Neuronal stem cell (in vitro differentiated cells): ENCODE measurements around the gene ZNF471.

Source experiments
- DNase-seq: peaks from one replicate; pipeline ENCODE4 v3.0.0-alpha.2; 2013; ENCODE audit warnings: low spot score
- H2AFZ ChIP-seq: one replicate; pipeline ENCODE4 v1.6.1; 2013; ENCODE audit warnings: mild to moderate bottlenecking, low read length, inconsistent platforms
- H2AK5ac ChIP-seq: 2 replicates; pipeline ENCODE4 v1.6.1; 2013; ENCODE audit warnings: low read depth, mild to moderate bottlenecking, inconsistent platforms, low read length, moderate library complexity, mixed read lengths
- H2BK120ac ChIP-seq: 2 replicates; pipeline ENCODE4 v1.6.1; 2013; ENCODE audit warnings: low read depth, mild to moderate bottlenecking, inconsistent platforms, low read length, moderate library complexity, mixed read lengths
- H2BK12ac ChIP-seq: one replicate; pipeline ENCODE4 v1.6.1; 2013; ENCODE audit warnings: low read length, inconsistent platforms
- H2BK15ac ChIP-seq: 2 replicates; pipeline ENCODE4 v1.6.1; 2013; ENCODE audit warnings: mild to moderate bottlenecking, low read length, inconsistent platforms, mixed read lengths
- H2BK5ac ChIP-seq: one replicate; pipeline ENCODE4 v1.6.1; 2013; ENCODE audit warnings: inconsistent platforms, mild to moderate bottlenecking, low read length, moderate library complexity
- H3K14ac ChIP-seq: one replicate; pipeline ENCODE4 v1.6.1; 2013; ENCODE audit warnings: low read length, inconsistent platforms
- H3K18ac ChIP-seq: 2 replicates; pipeline ENCODE4 v1.6.1; 2013; ENCODE audit warnings: low read length, inconsistent platforms
- H3K23ac ChIP-seq: 2 replicates; pipeline ENCODE4 v1.6.1; 2013; ENCODE audit warnings: low read depth, mild to moderate bottlenecking, mixed read lengths, low read length, inconsistent platforms; ENCODE audit not compliant: poor library complexity
- H3K27ac ChIP-seq: replicated peaks from 3 replicates; pipeline ENCODE4 v1.5.1; 2013; ENCODE audit warnings: low read length, inconsistent platforms
- H3K27me3 ChIP-seq, 3 experiments: 2 replicates each; pipeline ENCODE4 v1.6.1; 2013; ENCODE audit warnings: low read length in 3 of 3, mild to moderate bottlenecking in 2 of 3, inconsistent platforms in 1 of 3, low read depth in 1 of 3, mixed read lengths in 1 of 3, moderate library complexity in 1 of 3; ENCODE audit not compliant: control insufficient read depth in 3 of 3, insufficient read depth in 3 of 3
- H3K36me3 ChIP-seq, 2 donors: replicated peaks in 1 of 2; 2 replicates each; pipeline ENCODE4 v1.6.1; 2013; ENCODE audit warnings: low read length in 2 of 2; ENCODE audit not compliant: control insufficient read depth in 2 of 2, insufficient read depth in 2 of 2
- H3K4ac ChIP-seq: 2 replicates; pipeline ENCODE4 v1.6.1; 2013; ENCODE audit warnings: inconsistent platforms, mild to moderate bottlenecking, low read length, moderate library complexity
- H3K4me1 ChIP-seq, 2 donors: 1 replicate in 1 of 2; 2 replicates in 1 of 2; pipeline ENCODE4 v1.6.1; 2013; ENCODE audit warnings: low read length in 2 of 2, low read depth in 1 of 2; ENCODE audit not compliant: control insufficient read depth in 2 of 2, insufficient read depth in 1 of 2
- H3K4me2 ChIP-seq: one replicate; pipeline ENCODE4 v1.6.1; 2013; ENCODE audit warnings: mild to moderate bottlenecking, low read length, inconsistent platforms; ENCODE audit not compliant: insufficient read depth, poor library complexity, severe bottlenecking
- H3K4me3 ChIP-seq, 2 donors: 2 replicates each; pipeline ENCODE4 v1.5.1; 2013; ENCODE audit warnings: low read length in 2 of 2, mild to moderate bottlenecking in 2 of 2, inconsistent platforms in 1 of 2, moderate library complexity in 1 of 2
- H3K79me1 ChIP-seq: one replicate; pipeline ENCODE4 v1.6.1; 2013; ENCODE audit warnings: low read depth, mild to moderate bottlenecking, inconsistent platforms, low read length, moderate library complexity
- H3K9ac ChIP-seq: one replicate; pipeline ENCODE4 v1.6.1; 2013; ENCODE audit warnings: mild to moderate bottlenecking, low read depth, low read length, inconsistent platforms; ENCODE audit not compliant: poor library complexity
- H3K9me3 ChIP-seq, 2 donors: replicated peaks in 1 of 2; 2 replicates each; pipeline versions ENCODE3 to v1.6.1; 2013; ENCODE audit warnings: low read length in 2 of 2, mild to moderate bottlenecking in 2 of 2, inconsistent platforms in 1 of 2, low read depth in 1 of 2, mixed read lengths in 1 of 2, moderate library complexity in 1 of 2; ENCODE audit not compliant: control insufficient read depth in 2 of 2, insufficient read depth in 1 of 2
- H4K8ac ChIP-seq: one replicate; pipeline ENCODE4 v1.6.1; 2013; ENCODE audit warnings: low read depth, mild to moderate bottlenecking, inconsistent platforms, low read length, moderate library complexity
- H4K91ac ChIP-seq: one replicate; pipeline ENCODE4 v1.6.1; 2013; ENCODE audit warnings: low read length, low read depth, mild to moderate bottlenecking, inconsistent platforms; ENCODE audit not compliant: poor library complexity
- WGBS, 2 donors: extraction: QIAGEN DNeasy Blood & Tissue Kit; methylation state at CpG; one replicate each; pipeline ENCODE4 v1.1.7; 2013; ENCODE audit warnings: missing lambda C conversion rate in 2 of 2, mixed read lengths in 1 of 2; ENCODE audit not compliant: insufficient read length in 2 of 2, insufficient replicate concordance in 1 of 2; ENCODE audit errors: extremely low coverage in 2 of 2; 5-methylcytosine and 5-hydroxymethylcytosine counted together

ZNF471 gene

GRCh38 chr19:56554272-56554869 is 46.7 kb downstream of the ZNF471 start:
- Histone ChIP-seq H3K23ac (no peak overlapping the region), H3K4me1 (no peaks in the 10 kb centered on the region), H3K4me3 (no peak overlapping the region), H2BK12ac (no peak overlapping the region), H3K4me2 (no peak overlapping the region), H3K4ac (no peak overlapping the region), H3K18ac (no peak overlapping the region), H2AFZ (no peak overlapping the region), H2BK5ac (no peak overlapping the region), H4K91ac (no peak overlapping the region), H3K14ac (no peak overlapping the region), H3K9ac (no peak overlapping the region), H4K8ac (no peak overlapping the region), H3K9me3 (peaks cover 32 to 91% of the 10 kb centered on the region in 2 donors), H2BK120ac (no peak overlapping the region), H2BK15ac (no peak overlapping the region), H3K36me3 (peaks cover 22 to 68% of the 10 kb centered on the region in 2 donors), H3K27ac (no peak overlapping the region), H2AK5ac (no peak overlapping the region), H3K27me3 (no peaks in the 10 kb centered on the region), H3K79me1 (no peaks in the 10 kb centered on the region)
- no peak for DNase-seq
- WGBS, 2 donors: no CpG with 5 or more reads among the region's 6 CpGs

DNA sequence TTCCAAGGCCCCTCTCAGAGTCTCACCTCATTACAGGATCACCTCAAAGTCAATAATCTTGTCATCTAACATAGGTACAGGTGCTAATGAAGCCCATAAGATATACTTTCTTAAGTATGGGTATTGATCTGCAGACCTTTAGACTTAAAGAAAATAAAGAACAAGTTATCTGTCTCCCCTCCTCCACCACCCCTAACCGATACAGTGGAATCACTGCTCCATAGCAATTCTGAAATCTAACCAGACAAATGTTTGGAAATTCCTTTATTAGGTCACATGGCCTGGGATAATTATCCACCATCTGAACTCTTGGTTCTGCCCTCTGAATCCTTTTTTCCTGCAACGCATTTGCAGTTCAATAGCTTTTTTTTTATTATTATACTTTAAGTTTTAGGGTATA is 55.1 kb downstream of the ZNF471 start:
- no peak overlapping the region for H2AK5ac ChIP-seq
- H2BK15ac ChIP-seq: no peak overlapping the region
- no peak overlapping the region for H4K91ac ChIP-seq
- H3K4me1 ChIP-seq: peaks cover 0 to under 1% of the 10 kb centered on the region in 2 donors
- WGBS, 2 donors: no CpG with 5 or more reads among the region's 2 CpGs
- no peak overlapping the region for H3K4ac ChIP-seq
- H3K4me3 ChIP-seq: no peak overlapping the region
- H2BK120ac ChIP-seq: no peak overlapping the region
- no peak overlapping the region for H4K8ac ChIP-seq
- no peak for DNase-seq
- H3K9me3 ChIP-seq: peaks cover 7 to 73% of the 10 kb centered on the region in 2 donors
- H2AFZ ChIP-seq: no peak overlapping the region
- H3K23ac ChIP-seq: no peak overlapping the region
- no peak overlapping the region for H3K9ac ChIP-seq
- H3K18ac ChIP-seq: no peak overlapping the region
- no peak overlapping the region for H3K14ac ChIP-seq
- no peaks in the 10 kb centered on the region for H3K36me3 ChIP-seq
- no peak overlapping the region for H2BK12ac ChIP-seq
- H3K79me1 ChIP-seq: no peaks in the 10 kb centered on the region
- H3K4me2 ChIP-seq: no peak overlapping the region
- H3K27me3 ChIP-seq: no peaks in the 10 kb centered on the region
- no peak overlapping the region for H3K27ac ChIP-seq
- no peak overlapping the region for H2BK5ac ChIP-seq

- H4K8ac ChIP-seq: no peak overlapping the region
- no peak overlapping the region for H2BK12ac ChIP-seq
- H3K27ac ChIP-seq: peak overlapping the region; percentile 58
- H2AFZ ChIP-seq: peak overlapping the region; percentile 100
- WGBS, 2 donors: no CpG with 5 or more reads among the region's 23 CpGs
- H4K91ac ChIP-seq: no peak overlapping the region
- no peak overlapping the region for H3K4ac ChIP-seq
- no peaks in the 10 kb centered on the region for H3K27me3 ChIP-seq
- H3K36me3 ChIP-seq: peaks cover 15 to 35% of the 10 kb centered on the region in 2 donors
- H3K9me3 ChIP-seq: peaks cover 24 to 88% of the 10 kb centered on the region in 2 donors
- peak overlapping the region; percentile 80 to 92 for H3K4me3 ChIP-seq
- H3K18ac ChIP-seq: peak overlapping the region; percentile 96
- no peak overlapping the region for H2BK15ac ChIP-seq
- no peak for DNase-seq
- H3K4me2 ChIP-seq: peak overlapping the region; percentile 93
- H3K79me1 ChIP-seq: no peaks in the 10 kb centered on the region
- peaks cover 2 to 4% of the 10 kb centered on the region in 2 donors for H3K4me1 ChIP-seq
- H2AK5ac ChIP-seq: no peak overlapping the region
- peak overlapping the region; percentile 89 for H3K9ac ChIP-seq
- H2BK5ac ChIP-seq: peak overlapping the region; percentile 89
- peak overlapping the region; percentile 25 for H3K23ac ChIP-seq
- H2BK120ac ChIP-seq: peak overlapping the region; percentile 19
- no peak overlapping the region for H3K14ac ChIP-seq
Measured at GRCh38 chr19:56566904-56567273, 59.2 kb downstream of the ZNF471 start.

DNA sequence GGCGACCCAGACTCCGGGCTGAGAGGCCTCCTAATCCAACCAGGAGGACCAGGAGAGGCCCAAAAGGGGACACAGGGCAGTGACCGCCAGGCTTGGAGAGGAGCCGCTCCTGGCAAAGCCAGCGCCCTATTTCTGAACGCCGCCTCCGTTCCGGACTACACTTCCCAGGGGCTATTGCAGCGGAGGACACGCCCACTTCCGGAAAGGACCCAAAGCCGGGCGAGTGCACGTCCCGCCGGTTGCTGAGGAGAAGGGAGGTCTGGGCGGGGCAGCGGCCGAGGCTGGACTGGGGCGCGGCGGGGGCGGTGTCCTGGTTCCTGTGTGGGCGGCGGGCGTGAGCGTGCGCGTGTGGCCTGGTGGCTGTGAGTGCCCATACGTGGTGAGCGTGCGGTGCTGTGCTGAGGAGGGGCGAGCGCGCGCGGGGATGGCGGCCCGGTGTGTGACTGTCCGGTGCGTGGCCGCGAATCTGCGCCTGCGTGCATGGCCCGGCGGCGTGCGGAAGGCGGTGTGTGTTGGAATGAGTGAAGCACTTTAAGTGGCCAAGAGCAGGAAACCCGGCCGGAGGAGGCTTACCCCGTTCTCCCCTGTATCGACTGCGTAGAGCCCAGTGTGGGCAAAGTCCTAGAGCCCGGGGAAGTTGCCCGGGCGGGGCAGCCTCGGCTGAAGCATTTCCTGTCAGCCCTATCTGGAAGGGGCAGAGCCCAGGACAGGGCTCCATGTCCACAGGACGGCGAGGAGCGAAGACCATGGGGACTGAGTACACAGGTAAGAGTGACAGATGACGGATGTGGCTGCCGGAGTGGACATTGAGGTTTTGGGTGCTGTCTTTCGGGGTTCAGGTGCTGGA is 59.8 kb downstream of the ZNF471 start, which contains the start of gene ZNF470:
Gene ZNF470, plus strand, starts transcription at position 195 of the 847 bp plus-strand sequence. CDS start 2,844 bp downstream, outside the sequence.
- peaks cover 16 to 40% of the 10 kb centered on the region in 2 donors for H3K36me3 ChIP-seq
- no peak within 1 kb of the TSS for H2BK12ac ChIP-seq
- no peaks in the 10 kb centered on the region for H3K27me3 ChIP-seq
- H3K23ac ChIP-seq: peak within 1 kb of the TSS; percentile 86
- H3K18ac ChIP-seq: peak within 1 kb of the TSS; percentile 96
- no CpG with 5 or more reads among the region's 66 CpGs for WGBS, 2 donors
- no peaks in the 10 kb centered on the region for H3K79me1 ChIP-seq
- peak within 1 kb of the TSS; percentile 80 to 92 for H3K4me3 ChIP-seq
- no peak within 1 kb of the TSS for H4K8ac ChIP-seq
- H2BK15ac ChIP-seq: peak within 1 kb of the TSS; percentile 33
- H3K4me2 ChIP-seq: peak within 1 kb of the TSS; percentile 95
- H4K91ac ChIP-seq: no peak within 1 kb of the TSS
- H2AK5ac ChIP-seq: peak within 1 kb of the TSS; percentile 48
- H3K27ac ChIP-seq: peak within 1 kb of the TSS; percentile 58
- H3K9ac ChIP-seq: peak within 1 kb of the TSS; percentile 99
- H3K9me3 ChIP-seq: peaks cover 22 to 86% of the 10 kb centered on the region in 2 donors
- peak within 1 kb of the TSS; percentile 89 for H2BK5ac ChIP-seq
- peak within 1 kb of the TSS; percentile 19 for H2BK120ac ChIP-seq
- peaks cover 2 to 4% of the 10 kb centered on the region in 2 donors for H3K4me1 ChIP-seq
- H3K4ac ChIP-seq: no peak within 1 kb of the TSS
- H2AFZ ChIP-seq: peak within 1 kb of the TSS; percentile 100
- DNase-seq: peak; percentile 88
- peak within 1 kb of the TSS; percentile 99 for H3K14ac ChIP-seq
